HCT116 (cell line): ENCODE measurements around the gene NFE2L3. TPM values are rescaled to one million over a fixed set of nuclear protein-coding genes. Genes with fewer than 3 reads are reported as not detected.

Experiments
- ATAC-seq: fragments of 200-7000 bp; cut with Tn5 transposase; 2 replicates; pipeline ENCODE4 v1.9.1; 2020; ENCODE audit warnings: mild to moderate bottlenecking, moderate library complexity
- BruUV-seq: library from RNA; stranded (reverse); fragments of 400-500 nt; replicated peaks from 2 replicates; lab custom pipeline; 2021; lab: Mats Ljungman, UMichigan
- CTCF ChIA-PET: fragments of 300-600 bp; sonication (Branson Sonifier 250); formaldehyde crosslinking; loops from one replicate; lab custom pipeline; 2021; ENCODE audit warnings: antibody characterized with exemption; lab: Charles Lee
- POLR2A ChIA-PET: fragments of 300-600, 350-600 bp; sonication (Branson Sonifier 250); formaldehyde crosslinking; loops from one replicate; lab custom pipeline; 2021; ENCODE audit warnings: antibody characterized with exemption; lab: Charles Lee
- RAD21 ChIA-PET, 2 experiments: fragments of 300-600 bp; sonication (Branson Sonifier 250); formaldehyde crosslinking; loops; one replicate each; lab custom pipeline; 2023; ENCODE audit warnings: low total read pairs in 2 of 2; ENCODE audit not compliant: uncharacterized antibody in 2 of 2, unreplicated experiment in 2 of 2, low non-redundant PET in 1 of 2; lab: Charles Lee
- DNase-seq: peaks from one replicate; pipeline ENCODE4 v3.0.0-alpha.2; 2010; ENCODE audit warnings: low read depth, low spot score
- H2AFZ ChIP-seq: fragments of 200-600 bp; shearing (Covaris generic), sonication (generic); 2 replicates; pipeline ENCODE4 v1.6.1; 2017; ENCODE audit warnings: low read depth, mixed run types, mixed read lengths, antibody characterized with exemption, low read length; ENCODE audit not compliant: poor library complexity, severe bottlenecking
- H3K27ac ChIP-seq: 2 replicates; pipeline ENCODE4 v1.5.1; 2012; ENCODE audit warnings: low read depth, low read length
- H3K27me3 ChIP-seq: fragments of 200-600 bp; sonication (generic); 2 replicates; pipeline ENCODE4 v1.6.1; 2016; ENCODE audit warnings: mixed run types, low read length, mixed read lengths; ENCODE audit not compliant: insufficient read depth
- H3K36me3 ChIP-seq, 2 experiments: fragments of 200-500 bp in 1 of 2; fragments of 200-600 bp in 1 of 2; sonication (Bioruptor generic) in 1 of 2; sonication (generic) in 1 of 2; 2 replicates each; pipeline versions ENCODE4 v1.5.1 to v1.6.1; 2014 to 2016; ENCODE audit warnings: low read length in 2 of 2, inconsistent platforms in 1 of 2, mixed read lengths in 1 of 2, mixed run types in 1 of 2; ENCODE audit not compliant: insufficient read depth in 2 of 2, control insufficient read depth in 1 of 2
- H3K4me1 ChIP-seq, 2 experiments: fragments of 200-600 bp in 1 of 2; sonication (generic) in 1 of 2; 2 replicates each; pipeline versions ENCODE4 v1.5.1 to v1.6.1; 2012 to 2017; ENCODE audit warnings: low read length in 2 of 2, inconsistent platforms in 1 of 2, mild to moderate bottlenecking in 1 of 2, mixed read lengths in 1 of 2, mixed run types in 1 of 2, moderate library complexity in 1 of 2; ENCODE audit not compliant: insufficient read depth in 2 of 2, control insufficient read depth in 1 of 2
- H3K4me2 ChIP-seq: fragments of 200-600 bp; sonication (generic); 2 replicates; pipeline ENCODE4 v1.6.1; 2017; ENCODE audit warnings: mixed run types, low read length, mixed read lengths
- H3K4me3 ChIP-seq, 2 experiments: fragments of 200-600 bp in 1 of 2; sonication (generic) in 1 of 2; replicated peaks in 1 of 2; 2 replicates each; pipeline ENCODE4 v1.5.1; 2011 to 2016; ENCODE audit warnings: low read length in 2 of 2, control low read depth in 1 of 2, low read depth in 1 of 2, mild to moderate bottlenecking in 1 of 2, mixed read lengths in 1 of 2, mixed run types in 1 of 2
- H3K79me2 ChIP-seq: fragments of 200-600 bp; sonication (generic); 2 replicates; pipeline ENCODE4 v1.6.1; 2017; ENCODE audit warnings: mild to moderate bottlenecking, mixed run types, low read length, moderate library complexity, mixed read lengths; ENCODE audit not compliant: insufficient read depth
- H3K9ac ChIP-seq: fragments of 200-600 bp; sonication (generic); 2 replicates; pipeline ENCODE4 v1.6.1; 2016; ENCODE audit warnings: low read length, mixed read lengths
- H3K9me2 ChIP-seq: fragments of 200-600 bp; sonication (generic), shearing (Covaris generic); 2 replicates; pipeline ENCODE4 v1.6.1; 2017; ENCODE audit warnings: mixed run types, mild to moderate bottlenecking, moderate library complexity; ENCODE audit not compliant: insufficient read depth
- H3K9me3 ChIP-seq, 2 experiments: fragments of 200-500 bp in 1 of 2; fragments of 200-600 bp in 1 of 2; sonication (Bioruptor generic) in 1 of 2; sonication (generic) in 1 of 2; 2 replicates each; pipeline ENCODE4 v1.6.1; 2014 to 2017; ENCODE audit warnings: low read length in 2 of 2, mixed read lengths in 2 of 2, inconsistent platforms in 1 of 2, low read depth in 1 of 2, mild to moderate bottlenecking in 1 of 2, mixed run types in 1 of 2, moderate library complexity in 1 of 2; ENCODE audit not compliant: control insufficient read depth in 1 of 2, insufficient read depth in 1 of 2
- H4K20me1 ChIP-seq: fragments of 200-600 bp; sonication (generic), shearing (Covaris generic); 2 replicates; pipeline ENCODE4 v1.6.1; 2017; ENCODE audit warnings: mixed run types, mild to moderate bottlenecking, moderate library complexity; ENCODE audit not compliant: insufficient read depth
- CBX3 ChIP-seq: IDR thresholded peaks from 2 replicates; pipeline ENCODE4 v1.6.1; 2012; ENCODE audit warnings: low read depth
- CEBPB ChIP-seq: IDR thresholded peaks from 2 replicates; pipeline ENCODE4 v1.6.1; 2012; ENCODE audit warnings: low read depth
- EGR1 ChIP-seq: IDR thresholded peaks from 2 replicates; pipeline ENCODE4 v1.6.1; 2012; ENCODE audit warnings: low read depth
- EZH2 ChIP-seq: fragments of 200-600 bp; sonication (generic); IDR thresholded peaks from 2 replicates; pipeline ENCODE4 v1.6.1; 2017; ENCODE audit warnings: antibody characterized with exemption, mixed run types
- FOSL1 ChIP-seq: IDR thresholded peaks from 2 replicates; pipeline ENCODE4 v1.6.1; 2012; ENCODE audit warnings: low read depth
- JUND ChIP-seq: IDR thresholded peaks from 2 replicates; pipeline ENCODE4 v1.6.1; 2012
- POLR2A ChIP-seq: IDR thresholded peaks from 2 replicates; pipeline ENCODE4 v1.7.0; 2011; ENCODE audit warnings: borderline replicate concordance; ENCODE audit not compliant: insufficient read depth, insufficient read length; ENCODE audit errors: extremely low read depth
- POLR2AphosphoS5 ChIP-seq: IDR thresholded peaks from 2 replicates; pipeline ENCODE4 v1.6.1; 2011; ENCODE audit warnings: mild to moderate bottlenecking, low read depth, low read length, moderate library complexity
- SIN3A ChIP-seq: IDR thresholded peaks from 2 replicates; pipeline ENCODE4 v1.6.1; 2012; ENCODE audit warnings: low read depth
- SP1 ChIP-seq: IDR thresholded peaks from 2 replicates; pipeline ENCODE4 v1.6.1; 2012; ENCODE audit warnings: low read depth
- TCF7L2 ChIP-seq: IDR thresholded peaks from 2 replicates; pipeline ENCODE4 v1.7.0; 2011; ENCODE audit warnings: borderline replicate concordance, inconsistent platforms; ENCODE audit not compliant: insufficient read depth, insufficient read length; ENCODE audit errors: extremely low read depth
- ZNF274 ChIP-seq: fragments of 200-500 bp; sonication (Bioruptor generic); IDR thresholded peaks from 2 replicates; pipeline ENCODE4 v1.6.1; 2014; ENCODE audit warnings: mild to moderate bottlenecking, low read depth, low read length, inconsistent platforms
- intact Hi-C: fragments of 100-400 bp; cut with micrococcal nuclease; formaldehyde crosslinking; loops from 2 replicates; pipeline ENCODE4 v1.10.0; 2022
- total RNA-seq: library from RNA; stranded (reverse); gene quantifications from one replicate; pipeline ENCODE4 v1.2.1, GENCODE V29; 2021; ENCODE audit not compliant: unreplicated experiment
- TF ChIP-seq, protein P1 (sequence below): IDR thresholded peaks from 2 replicates; pipeline ENCODE4 v1.6.1; 2012
- TF ChIP-seq, protein P2 (sequence below): IDR thresholded peaks from 2 replicates; pipeline ENCODE4 v1.6.1; 2012
- TF ChIP-seq, protein P3 (sequence below): IDR thresholded peaks from 2 replicates; pipeline ENCODE4 v1.6.1; 2012; ENCODE audit warnings: low read depth
- TF ChIP-seq, protein P4 (sequence below), 3 experiments: fragments of 200-600 bp in 1 of 3; sonication (generic) in 1 of 3; IDR thresholded peaks in 2 of 3; conservative IDR thresholded peaks in 1 of 3; 2 replicates each; pipeline ENCODE4 v1.5.1; 2012 to 2017; ENCODE audit warnings: low read depth in 2 of 3, low read length in 2 of 3, antibody characterized with exemption in 1 of 3, borderline replicate concordance in 1 of 3, control low read depth in 1 of 3, mild to moderate bottlenecking in 1 of 3, mixed read lengths in 1 of 3, mixed run types in 1 of 3, moderate library complexity in 1 of 3; ENCODE audit not compliant: insufficient read depth in 1 of 3

NFE2L3 gene
- total RNA-seq, 1 experiment from 2014 or later: 27.0 TPM

DNA sequence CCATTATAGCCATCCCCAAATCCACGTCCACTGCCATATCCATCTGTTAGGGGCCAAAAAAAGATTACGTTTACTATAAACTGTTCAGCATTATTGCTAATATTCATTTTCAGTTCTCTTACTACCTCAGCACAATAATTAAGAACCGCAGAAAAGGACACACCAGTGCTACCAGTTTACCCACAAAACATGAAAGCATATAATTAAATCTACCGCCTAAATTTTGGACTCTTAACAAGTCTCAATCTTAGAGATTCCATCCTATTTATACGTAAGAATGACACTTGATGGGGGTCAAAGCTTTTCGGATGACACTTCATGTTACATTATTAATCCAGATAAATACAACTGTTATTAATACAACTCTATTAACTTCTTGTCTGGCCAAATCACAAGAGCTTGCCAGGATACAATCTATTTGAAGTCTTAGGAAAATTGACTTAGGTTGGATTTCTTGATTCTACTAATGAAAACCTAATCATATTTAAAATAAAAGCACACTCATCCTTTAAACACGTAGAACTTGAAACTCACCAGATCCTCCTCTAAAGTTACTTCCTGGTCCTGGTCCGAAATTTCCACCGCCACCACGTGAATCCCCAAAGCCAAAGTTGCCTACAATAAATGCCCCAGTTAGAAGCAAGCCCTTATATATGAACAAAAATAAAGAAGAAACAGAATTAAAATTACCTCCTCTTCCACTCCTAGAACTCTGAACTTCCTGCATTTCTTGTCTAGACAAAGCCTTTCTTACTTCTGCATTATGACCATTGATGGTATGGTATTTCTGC is 44.1 kb downstream of the NFE2L3 start:
- H3K4me2 ChIP-seq: no peak overlapping the region
- DNase-seq (no peak), ATAC-seq (no peak)
- H2AFZ ChIP-seq: no peak overlapping the region
- BruUV-seq: no TSS peak
- intact Hi-C loops: no loop called here
- H3K27me3 ChIP-seq: no peaks in the 10 kb centered on the region
- H4K20me1 ChIP-seq: peaks cover 83% of the 10 kb centered on the region
- CTCF ChIA-PET: no interaction called here
- peaks cover 95% of the 10 kb centered on the region for H3K79me2 ChIP-seq
- H3K4me1 ChIP-seq: peaks cover 0 to 17% of the 10 kb centered on the region in 2 experiments; a peak in 2 of 4 replicates
- no peak overlapping the region for H3K9ac ChIP-seq
- H3K9me3 ChIP-seq: no peaks in the 10 kb centered on the region
- peaks cover 75 to 81% of the 10 kb centered on the region in 2 experiments for H3K36me3 ChIP-seq
- TF ChIP-seq CBX3 (no peak), SP1 (no peak), POLR2AphosphoS5 (no peak), JUND (no peak), EGR1 (no peak), CEBPB (no peak), POLR2A (no peak), SIN3A (no peak), TCF7L2 (no peak), ZNF274 (no peak), FOSL1 (no peak), EZH2 (no peak)
- TF ChIP-seq, protein P1, sequence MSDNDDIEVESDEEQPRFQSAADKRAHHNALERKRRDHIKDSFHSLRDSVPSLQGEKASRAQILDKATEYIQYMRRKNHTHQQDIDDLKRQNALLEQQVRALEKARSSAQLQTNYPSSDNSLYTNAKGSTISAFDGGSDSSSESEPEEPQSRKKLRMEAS: no peak
- TF ChIP-seq, protein P2, sequence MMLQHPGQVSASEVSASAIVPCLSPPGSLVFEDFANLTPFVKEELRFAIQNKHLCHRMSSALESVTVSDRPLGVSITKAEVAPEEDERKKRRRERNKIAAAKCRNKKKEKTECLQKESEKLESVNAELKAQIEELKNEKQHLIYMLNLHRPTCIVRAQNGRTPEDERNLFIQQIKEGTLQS: no peak
- TF ChIP-seq, protein P3, sequence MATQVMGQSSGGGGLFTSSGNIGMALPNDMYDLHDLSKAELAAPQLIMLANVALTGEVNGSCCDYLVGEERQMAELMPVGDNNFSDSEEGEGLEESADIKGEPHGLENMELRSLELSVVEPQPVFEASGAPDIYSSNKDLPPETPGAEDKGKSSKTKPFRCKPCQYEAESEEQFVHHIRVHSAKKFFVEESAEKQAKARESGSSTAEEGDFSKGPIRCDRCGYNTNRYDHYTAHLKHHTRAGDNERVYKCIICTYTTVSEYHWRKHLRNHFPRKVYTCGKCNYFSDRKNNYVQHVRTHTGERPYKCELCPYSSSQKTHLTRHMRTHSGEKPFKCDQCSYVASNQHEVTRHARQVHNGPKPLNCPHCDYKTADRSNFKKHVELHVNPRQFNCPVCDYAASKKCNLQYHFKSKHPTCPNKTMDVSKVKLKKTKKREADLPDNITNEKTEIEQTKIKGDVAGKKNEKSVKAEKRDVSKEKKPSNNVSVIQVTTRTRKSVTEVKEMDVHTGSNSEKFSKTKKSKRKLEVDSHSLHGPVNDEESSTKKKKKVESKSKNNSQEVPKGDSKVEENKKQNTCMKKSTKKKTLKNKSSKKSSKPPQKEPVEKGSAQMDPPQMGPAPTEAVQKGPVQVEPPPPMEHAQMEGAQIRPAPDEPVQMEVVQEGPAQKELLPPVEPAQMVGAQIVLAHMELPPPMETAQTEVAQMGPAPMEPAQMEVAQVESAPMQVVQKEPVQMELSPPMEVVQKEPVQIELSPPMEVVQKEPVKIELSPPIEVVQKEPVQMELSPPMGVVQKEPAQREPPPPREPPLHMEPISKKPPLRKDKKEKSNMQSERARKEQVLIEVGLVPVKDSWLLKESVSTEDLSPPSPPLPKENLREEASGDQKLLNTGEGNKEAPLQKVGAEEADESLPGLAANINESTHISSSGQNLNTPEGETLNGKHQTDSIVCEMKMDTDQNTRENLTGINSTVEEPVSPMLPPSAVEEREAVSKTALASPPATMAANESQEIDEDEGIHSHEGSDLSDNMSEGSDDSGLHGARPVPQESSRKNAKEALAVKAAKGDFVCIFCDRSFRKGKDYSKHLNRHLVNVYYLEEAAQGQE: no peak
- TF ChIP-seq, protein P4, sequence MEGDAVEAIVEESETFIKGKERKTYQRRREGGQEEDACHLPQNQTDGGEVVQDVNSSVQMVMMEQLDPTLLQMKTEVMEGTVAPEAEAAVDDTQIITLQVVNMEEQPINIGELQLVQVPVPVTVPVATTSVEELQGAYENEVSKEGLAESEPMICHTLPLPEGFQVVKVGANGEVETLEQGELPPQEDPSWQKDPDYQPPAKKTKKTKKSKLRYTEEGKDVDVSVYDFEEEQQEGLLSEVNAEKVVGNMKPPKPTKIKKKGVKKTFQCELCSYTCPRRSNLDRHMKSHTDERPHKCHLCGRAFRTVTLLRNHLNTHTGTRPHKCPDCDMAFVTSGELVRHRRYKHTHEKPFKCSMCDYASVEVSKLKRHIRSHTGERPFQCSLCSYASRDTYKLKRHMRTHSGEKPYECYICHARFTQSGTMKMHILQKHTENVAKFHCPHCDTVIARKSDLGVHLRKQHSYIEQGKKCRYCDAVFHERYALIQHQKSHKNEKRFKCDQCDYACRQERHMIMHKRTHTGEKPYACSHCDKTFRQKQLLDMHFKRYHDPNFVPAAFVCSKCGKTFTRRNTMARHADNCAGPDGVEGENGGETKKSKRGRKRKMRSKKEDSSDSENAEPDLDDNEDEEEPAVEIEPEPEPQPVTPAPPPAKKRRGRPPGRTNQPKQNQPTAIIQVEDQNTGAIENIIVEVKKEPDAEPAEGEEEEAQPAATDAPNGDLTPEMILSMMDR (IDR thresholded peaks at IDR 0.05 in 2 of 3, conservative IDR thresholded peaks at IDR 0.05 in 1 of 3; ENCODE audit: borderline replicate concordance in 1 of 3, insufficient read depth in 1 of 3, low read depth in 2 of 3, low read length in 2 of 3): no peak
- no peaks in the 10 kb centered on the region for H3K9me2 ChIP-seq
- RAD21 ChIA-PET: no interaction called here
- H3K27ac ChIP-seq: no peak overlapping the region
- no peak overlapping the region for H3K4me3 ChIP-seq
- POLR2A ChIA-PET: interaction anchor here (1.1 to 1.3 kb wide), 3 partner anchors 8 to 113 kb away, joined by 3 to 11 read pairs (median 3); partner anchors contain the start of gene NFE2L3
